HEK293T (cell line): Measurements from ENCODE around the gene ADCY3.

Experiments used
- CTCF ChIA-PET: fragments of 350-600 bp; formaldehyde crosslinking; extraction: SDS; loops from one replicate; lab custom pipeline; 2021; ENCODE audit warnings: antibody characterized with exemption, inconsistent platforms; lab: Yijun Ruan, JAX
- POLR2A ChIA-PET: fragments of 350-600 bp; formaldehyde crosslinking; extraction: SDS; loops from one replicate; lab custom pipeline; 2020; ENCODE audit warnings: antibody characterized with exemption, inconsistent platforms; lab: Yijun Ruan, JAX
- DNase-seq: peaks from one replicate; pipeline ENCODE4 v3.0.0; 2012; ENCODE audit warnings: mixed read lengths; ENCODE audit errors: extremely low spot score
- ARNT ChIP-seq: fragments of 450-650 bp; IDR thresholded peaks from 2 replicates; pipeline ENCODE4 v1.6.1; 2017; ENCODE audit warnings: mild to moderate bottlenecking
- BHLHE40 ChIP-seq: fragments of 450-650 bp; IDR thresholded peaks from 2 replicates; pipeline ENCODE4 v1.6.1; 2016; ENCODE audit warnings: mild to moderate bottlenecking, moderate library complexity, borderline replicate concordance
- CTBP1 ChIP-seq: fragments of 450-650 bp; IDR thresholded peaks from 2 replicates; pipeline ENCODE4 v1.6.1; 2016; ENCODE audit warnings: borderline replicate concordance
- ELF4 ChIP-seq: fragments of 450-650 bp; IDR thresholded peaks from 2 replicates; pipeline ENCODE4 v1.6.1; 2017; ENCODE audit warnings: antibody characterized with exemption
- FOXA1 ChIP-seq: fragments of 450-650 bp; IDR thresholded peaks from 2 replicates; pipeline ENCODE4 v1.6.1; 2016; ENCODE audit warnings: mild to moderate bottlenecking
- FOXK2 ChIP-seq: fragments of 450-650 bp; IDR thresholded peaks from 2 replicates; pipeline ENCODE4 v1.6.1; 2016; ENCODE audit warnings: mild to moderate bottlenecking
- FOXM1 ChIP-seq: fragments of 450-650 bp; IDR thresholded peaks from 2 replicates; pipeline ENCODE4 v1.6.1; 2017; ENCODE audit warnings: mild to moderate bottlenecking, borderline replicate concordance
- HDGF ChIP-seq: fragments of 450-650 bp; IDR thresholded peaks from 2 replicates; pipeline ENCODE4 v1.6.1; 2017; ENCODE audit warnings: antibody characterized with exemption, borderline replicate concordance
- L3MBTL2 ChIP-seq: fragments of 450-650 bp; conservative IDR thresholded peaks from 2 replicates; pipeline ENCODE4 v1.6.1; 2016; ENCODE audit warnings: mild to moderate bottlenecking
- LEF1 ChIP-seq: fragments of 450-650 bp; IDR thresholded peaks from 2 replicates; pipeline ENCODE4 v1.6.1; 2017; ENCODE audit warnings: mild to moderate bottlenecking, borderline replicate concordance
- NFRKB ChIP-seq: fragments of 450-650 bp; IDR thresholded peaks from 2 replicates; pipeline ENCODE4 v1.6.1; 2016; ENCODE audit warnings: mild to moderate bottlenecking, moderate library complexity
- SP1 ChIP-seq: fragments of 450-650 bp; IDR thresholded peaks from 2 replicates; pipeline ENCODE4 v1.6.1; 2017
- SUZ12 ChIP-seq: fragments of 450-650 bp; IDR thresholded peaks from 2 replicates; pipeline ENCODE4 v1.6.1; 2016; ENCODE audit warnings: mild to moderate bottlenecking
- TARDBP ChIP-seq: fragments of 450-650 bp; IDR thresholded peaks from 2 replicates; pipeline ENCODE4 v1.6.1; 2016
- ZNF384 ChIP-seq: fragments of 450-650 bp; IDR thresholded peaks from 2 replicates; pipeline ENCODE4 v1.6.1; 2016
- TF ChIP-seq, protein P1 (sequence below): fragments of 450-650 bp; IDR thresholded peaks from 2 replicates; pipeline ENCODE4 v1.6.1; 2016

ADCY3 gene

DNA sequence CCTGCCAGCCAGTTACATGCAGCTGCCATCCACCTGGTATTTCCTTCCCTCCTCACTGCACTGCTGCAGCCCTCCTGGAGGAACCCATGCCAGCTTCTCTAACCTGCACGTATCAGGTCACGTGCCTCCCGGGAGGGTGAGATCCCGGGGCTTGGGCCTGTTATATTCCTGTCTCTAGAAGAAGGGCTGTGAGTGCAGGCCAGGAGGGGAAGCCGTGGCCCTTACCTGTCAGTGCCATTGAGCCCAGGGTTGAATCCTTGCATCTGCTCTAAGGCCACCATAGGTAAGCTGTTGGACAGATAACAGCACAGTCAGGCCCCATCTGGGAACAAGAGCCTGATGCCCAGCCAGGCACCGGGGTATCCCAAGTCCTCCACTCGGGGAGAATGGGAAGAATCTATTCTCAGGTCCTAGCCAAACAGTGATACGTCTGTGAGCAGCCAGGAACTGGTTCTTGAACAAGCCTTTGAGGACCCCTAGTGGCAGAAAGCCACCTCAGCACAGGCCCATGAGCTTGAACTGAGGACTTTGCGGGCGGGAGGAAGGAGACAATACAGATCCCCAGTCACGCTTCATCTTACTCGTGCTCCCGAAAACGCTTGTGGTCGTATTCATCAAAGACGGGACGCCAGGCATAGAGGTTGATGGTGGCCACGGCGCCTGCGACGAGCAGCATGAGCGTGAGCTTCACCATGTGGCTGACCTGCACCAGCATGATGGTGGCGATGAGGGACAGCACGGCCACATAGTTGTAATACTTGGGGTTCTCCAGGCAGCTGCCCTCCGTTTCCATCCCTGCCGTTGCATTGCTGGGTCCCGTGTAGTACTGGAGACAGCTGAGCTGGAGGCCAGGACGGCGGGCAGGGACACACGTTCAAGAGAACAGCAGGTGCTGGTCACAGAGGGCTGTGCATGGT, 92.5 kb downstream of the ADCY3 start:
- DNase-seq = peak; percentile 81
- CTCF ChIA-PET = interaction anchor here (0.5 to 2.4 kb wide), 12 partner anchors 8 to 1592 kb away, joined by 3 to 12 read pairs (median 3); no protein-coding TSS in a partner anchor
- TF ChIP-seq L3MBTL2 = no peak
- no peak for TF ChIP-seq ELF4
- TF ChIP-seq CTBP1 = no peak
- TF ChIP-seq SUZ12 = no peak
- no peak for TF ChIP-seq FOXA1
- no peak for TF ChIP-seq TARDBP
- TF ChIP-seq SP1 = no peak
- TF ChIP-seq ZNF384 = no peak
- POLR2A ChIA-PET = interaction anchor here (0.6 kb wide), 1 partner anchor 417 kb away, joined by 3 read pairs; no protein-coding TSS in a partner anchor

DNA sequence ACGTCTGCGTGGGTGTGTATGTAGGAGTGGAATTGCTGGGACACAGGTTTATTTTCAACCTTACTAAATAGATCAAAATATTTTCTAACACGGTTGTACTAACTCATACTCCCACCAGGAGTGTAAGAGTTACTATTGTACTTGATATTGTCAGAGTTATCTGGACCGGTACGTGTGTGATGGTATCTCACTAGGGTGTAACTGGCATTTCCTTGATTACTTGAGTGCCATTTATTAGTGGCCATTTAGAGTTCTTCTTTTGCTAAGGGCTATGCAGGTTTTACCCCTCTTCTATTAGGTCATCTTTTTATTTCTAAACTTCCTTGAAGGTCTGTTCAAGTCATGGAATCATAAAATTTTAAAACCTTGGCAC, 93.3 kb downstream of the ADCY3 start:
- POLR2A ChIA-PET = no interaction called here
- CTCF ChIA-PET = interaction anchor here (1.9 to 2.4 kb wide), 2 partner anchors 404 to 418 kb away, joined by 9 to 12 read pairs; no protein-coding TSS in a partner anchor

DNA sequence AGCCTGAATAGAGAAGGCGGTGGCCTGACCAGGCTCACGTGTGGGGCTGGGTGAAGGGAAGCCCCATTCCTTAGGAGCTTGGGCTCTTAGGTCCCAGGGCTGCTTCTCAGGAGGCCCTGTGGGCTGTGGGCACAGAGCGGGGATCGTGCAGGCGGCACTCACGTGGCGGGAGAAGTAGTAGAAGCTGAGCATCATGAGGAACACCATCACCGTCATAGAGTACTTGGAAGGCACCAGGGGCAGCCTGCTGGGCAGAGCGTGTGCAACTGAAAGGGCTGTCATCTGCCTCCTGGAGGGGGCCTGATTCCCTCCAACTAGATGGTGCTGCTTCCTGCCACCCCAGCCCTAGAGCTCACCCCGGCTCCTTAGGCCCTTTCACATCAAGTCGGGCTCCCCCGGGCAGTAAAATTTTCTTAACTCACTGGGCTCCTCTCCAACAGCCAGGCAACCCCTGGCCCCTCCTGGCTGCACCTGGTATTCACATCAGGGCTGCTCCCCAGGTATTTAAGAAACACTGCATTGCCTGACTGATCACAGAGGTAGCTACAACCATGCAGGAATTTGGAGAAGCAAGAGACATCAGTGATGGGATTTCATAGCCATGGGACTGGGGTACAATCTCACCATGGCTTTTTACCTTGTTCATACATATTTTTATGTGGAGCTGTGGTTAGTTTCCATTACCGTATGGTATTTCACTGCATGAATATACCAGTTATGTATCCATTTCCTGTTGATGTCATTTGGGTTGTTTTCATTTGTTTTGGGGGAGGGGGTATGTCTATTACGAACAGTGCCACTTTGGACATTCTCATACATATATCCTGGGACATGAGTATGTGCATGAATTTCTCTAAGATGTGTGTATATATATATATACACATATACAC, 93.9 kb downstream of the ADCY3 start:
- no peak for DNase-seq
- TF ChIP-seq BHLHE40 = no peak
- ChIA-PET CTCF (interaction anchor here (2.4 kb wide), 1 partner anchor 403 kb away, joined by 9 read pairs; no protein-coding TSS in a partner anchor), POLR2A (no interaction called here)

More for the DNA sequence above, 93.3 kb downstream of the ADCY3 start:
- no peak for TF ChIP-seq ELF4
- no peak for TF ChIP-seq LEF1
- TF ChIP-seq FOXK2 = no peak
- no peak for TF ChIP-seq BHLHE40
- TF ChIP-seq ARNT = no peak
- no peak for TF ChIP-seq NFRKB
- TF ChIP-seq FOXM1 = no peak
- no peak for TF ChIP-seq L3MBTL2
- TF ChIP-seq HDGF = no peak
- TF ChIP-seq TARDBP = no peak
- DNase-seq = no peak

DNA sequence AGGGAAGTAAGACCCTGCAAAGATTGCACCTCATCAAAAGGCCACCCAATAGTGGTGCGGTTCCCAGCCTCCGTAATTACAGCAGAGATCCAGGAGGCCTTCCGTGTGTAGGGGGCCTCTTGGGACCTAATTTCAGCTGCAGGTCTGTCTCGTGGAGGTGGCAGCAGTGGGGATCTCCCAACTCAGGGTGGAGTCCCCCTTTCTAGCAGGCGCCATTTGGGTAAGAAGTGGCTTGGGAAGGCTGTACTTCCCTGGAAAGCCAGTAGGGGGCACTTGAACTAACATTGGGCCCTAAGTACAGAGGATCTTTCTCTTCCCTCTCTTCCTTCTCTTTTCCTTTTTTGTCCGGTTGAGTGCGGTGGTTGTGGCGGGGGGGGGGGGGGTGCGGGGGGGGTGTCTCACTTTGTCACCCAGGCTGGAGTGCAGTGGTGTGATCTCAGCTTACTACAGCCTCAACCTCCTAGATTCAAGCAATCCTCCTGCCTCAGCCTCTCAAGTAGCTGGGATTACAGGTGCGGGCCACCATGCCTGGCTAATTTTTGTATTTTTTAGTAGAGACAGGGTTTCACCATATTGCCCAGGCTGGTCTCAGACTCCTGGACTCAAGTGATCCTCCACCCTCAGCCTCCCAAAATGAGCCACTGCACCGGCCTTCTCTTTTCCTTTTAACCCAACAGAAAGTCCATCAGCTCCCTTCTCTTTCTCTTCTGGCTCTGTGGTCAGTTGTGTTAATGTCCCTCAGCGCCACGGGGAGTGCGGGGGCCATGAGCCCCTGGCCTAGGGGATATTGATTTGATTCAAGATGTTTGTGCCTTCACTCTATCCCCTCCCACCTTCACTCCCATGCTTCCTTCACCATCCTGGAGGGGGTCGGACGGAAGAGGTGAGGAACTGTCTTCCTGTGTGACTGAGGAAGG, 94.8 kb downstream of the ADCY3 start:
- CTCF ChIA-PET = no interaction called here
- TF ChIP-seq SP1 (no peak), ZNF384 (no peak), FOXA1 (no peak), ARNT (no peak), NFRKB (no peak), L3MBTL2 (no peak), BHLHE40 (no peak), CTBP1 (no peak), HDGF (no peak), ELF4 (no peak), FOXM1 (no peak), FOXK2 (no peak), TARDBP (no peak), SUZ12 (no peak), LEF1 (no peak)
- TF ChIP-seq, protein P1, sequence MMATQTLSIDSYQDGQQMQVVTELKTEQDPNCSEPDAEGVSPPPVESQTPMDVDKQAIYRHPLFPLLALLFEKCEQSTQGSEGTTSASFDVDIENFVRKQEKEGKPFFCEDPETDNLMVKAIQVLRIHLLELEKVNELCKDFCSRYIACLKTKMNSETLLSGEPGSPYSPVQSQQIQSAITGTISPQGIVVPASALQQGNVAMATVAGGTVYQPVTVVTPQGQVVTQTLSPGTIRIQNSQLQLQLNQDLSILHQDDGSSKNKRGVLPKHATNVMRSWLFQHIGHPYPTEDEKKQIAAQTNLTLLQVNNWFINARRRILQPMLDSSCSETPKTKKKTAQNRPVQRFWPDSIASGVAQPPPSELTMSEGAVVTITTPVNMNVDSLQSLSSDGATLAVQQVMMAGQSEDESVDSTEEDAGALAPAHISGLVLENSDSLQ = no peak
- peak; percentile 44 for DNase-seq
- POLR2A ChIA-PET = no interaction called here

DNA sequence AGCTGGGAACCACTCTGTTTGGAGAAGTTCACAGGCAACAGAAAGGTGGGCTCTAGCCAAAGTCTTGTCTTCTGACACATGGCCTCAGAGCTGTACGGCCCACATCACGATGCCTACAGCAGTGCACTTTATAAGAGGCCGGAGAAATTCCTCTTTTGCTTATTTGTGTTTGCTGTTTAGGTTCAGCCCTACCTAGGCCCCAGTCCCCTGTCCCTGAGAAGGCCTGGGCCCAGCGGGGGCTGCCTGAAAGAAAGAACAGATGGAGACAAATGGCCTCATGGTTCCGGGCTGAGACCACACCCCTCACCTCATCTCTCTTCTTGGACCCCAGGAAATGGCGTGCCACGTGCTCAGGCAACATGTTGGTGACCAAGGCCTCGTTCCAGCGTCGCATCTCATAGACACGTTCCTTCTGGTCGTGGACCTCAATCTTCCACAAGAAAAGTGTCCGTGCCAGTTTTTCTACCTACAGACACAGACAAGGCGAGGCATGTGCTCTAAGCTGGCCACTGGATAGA, 95.9 kb downstream of the ADCY3 start:
- CTCF ChIA-PET = no interaction called here
- TF ChIP-seq, protein P1 = no peak
- TF ChIP-seq TARDBP (no peak), ARNT (no peak), FOXA1 (no peak), HDGF (no peak), CTBP1 (no peak), NFRKB (no peak), LEF1 (no peak), L3MBTL2 (no peak), SP1 (no peak), SUZ12 (no peak), FOXK2 (no peak), ZNF384 (no peak), FOXM1 (no peak), ELF4 (no peak), BHLHE40 (no peak)
- DNase-seq = no peak
- POLR2A ChIA-PET = no interaction called here
